DOHH2 (cell line): Measurements from ENCODE around the gene RBFOX2.

ENCODE experiments used
- H3F3A ChIP-seq: fragments of 200-600 bp; sonication (generic), shearing (Covaris generic); 2 replicates; pipeline ENCODE4 v1.6.0; 2016; ENCODE audit warnings: antibody characterized with exemption, mild to moderate bottlenecking; ENCODE audit not compliant: control insufficient read depth, insufficient read depth
- H3K27ac ChIP-seq: fragments of 200-600 bp; sonication (generic); 2 replicates; pipeline ENCODE4 v1.5.1; 2014; ENCODE audit warnings: low read depth, mild to moderate bottlenecking, low read length, moderate library complexity
- H3K27me3 ChIP-seq: fragments of 200-600 bp; sonication (generic); 2 replicates; pipeline ENCODE4 v1.6.1; 2014; ENCODE audit warnings: mild to moderate bottlenecking, low read length, mixed read lengths; ENCODE audit not compliant: control insufficient read depth
- H3K36me3 ChIP-seq: fragments of 200-600 bp; sonication (generic); 2 replicates; pipeline ENCODE4 v1.6.1; 2014; ENCODE audit warnings: mild to moderate bottlenecking, low read length, moderate library complexity, mixed read lengths; ENCODE audit not compliant: control insufficient read depth
- H3K4me1 ChIP-seq: fragments of 200-600 bp; sonication (generic); 2 replicates; pipeline ENCODE4 v1.6.1; 2014; ENCODE audit warnings: mild to moderate bottlenecking, low read length, mixed read lengths; ENCODE audit not compliant: control insufficient read depth
- H3K4me2 ChIP-seq: fragments of 200-600 bp; sonication (generic); 2 replicates; pipeline ENCODE4 v1.6.0; 2014; ENCODE audit warnings: mild to moderate bottlenecking, low read length, moderate library complexity
- H3K4me3 ChIP-seq: fragments of 200-600 bp; sonication (generic); 2 replicates; pipeline ENCODE4 v1.5.1; 2014; ENCODE audit warnings: mild to moderate bottlenecking, low read length, mixed read lengths
- H3K79me2 ChIP-seq: fragments of 200-600 bp; sonication (generic); 2 replicates; pipeline ENCODE4 v1.6.1; 2014; ENCODE audit warnings: mild to moderate bottlenecking, low read length, mixed read lengths; ENCODE audit not compliant: control insufficient read depth
- H3K9me2 ChIP-seq: fragments of 200-600 bp; sonication (generic); replicated peaks from 2 replicates; pipeline ENCODE4 v1.6.1; 2014; ENCODE audit warnings: mild to moderate bottlenecking, low read length, mixed read lengths; ENCODE audit not compliant: control insufficient read depth
- H3K9me3 ChIP-seq: fragments of 200-600 bp; sonication (generic); 2 replicates; pipeline ENCODE4 v1.6.1; 2014; ENCODE audit warnings: antibody characterized with exemption, low read length, mixed read lengths; ENCODE audit not compliant: control insufficient read depth, insufficient read depth
- H4K20me1 ChIP-seq: fragments of 200-600 bp; sonication (generic); 2 replicates; pipeline ENCODE4 v1.6.0; 2014; ENCODE audit warnings: low read depth, mild to moderate bottlenecking, antibody characterized with exemption, low read length, moderate library complexity; ENCODE audit not compliant: control insufficient read depth, insufficient read depth
- CTCF ChIP-seq: fragments of 200-600 bp; sonication (generic); IDR thresholded peaks from one replicate; pipeline ENCODE4 v1.5.1; 2014; ENCODE audit warnings: antibody characterized with exemption, mild to moderate bottlenecking, low read depth, low read length; ENCODE audit not compliant: poor library complexity, severe bottlenecking
- EZH2phosphoT487 ChIP-seq: fragments of 200-600 bp; sonication (generic); IDR thresholded peaks from 2 replicates; pipeline ENCODE4 v1.6.1; 2017; ENCODE audit warnings: borderline replicate concordance, mild to moderate bottlenecking, antibody characterized with exemption, low read length, moderate library complexity, mixed read lengths

Gene RBFOX2

GRCh38 chr22:36017651-36018091 lies 11.0 kb downstream of the RBFOX2 start:
- H3K79me2 ChIP-seq: peaks cover 90% of the 10 kb centered on the region
- no peaks in the 10 kb centered on the region for H4K20me1 ChIP-seq
- H3K36me3 ChIP-seq: peaks cover 36% of the 10 kb centered on the region
- H3K27ac ChIP-seq: peak overlapping the region; percentile 98
- no peak for TF ChIP-seq EZH2phosphoT487
- TF ChIP-seq CTCF: no peak
- peaks cover 28% of the 10 kb centered on the region for H3F3A ChIP-seq
- H3K4me1 ChIP-seq: peaks cover 84% of the 10 kb centered on the region
- H3K9me2 ChIP-seq: no peaks in the 10 kb centered on the region
- no peaks in the 10 kb centered on the region for H3K9me3 ChIP-seq
- peak overlapping the region; percentile 66 for H3K4me3 ChIP-seq
- no peaks in the 10 kb centered on the region for H3K27me3 ChIP-seq
- H3K4me2 ChIP-seq: peak overlapping the region; percentile 91

GRCh38 chr22:36016684-36017083 lies 11.9 kb downstream of the RBFOX2 start:
- Histone ChIP-seq H3K4me1 (peaks cover 81% of the 10 kb centered on the region), H3K79me2 (peaks cover 90% of the 10 kb centered on the region), H3K9me2 (no peaks in the 10 kb centered on the region), H3F3A (peaks cover 18% of the 10 kb centered on the region), H3K4me2 (peak overlapping the region; percentile 91), H4K20me1 (no peaks in the 10 kb centered on the region), H3K27me3 (no peaks in the 10 kb centered on the region), H3K9me3 (no peaks in the 10 kb centered on the region), H3K36me3 (peaks cover 31% of the 10 kb centered on the region), H3K4me3 (peak overlapping the region; percentile 66), H3K27ac (peak overlapping the region; percentile 98)
- TF ChIP-seq CTCF (no peak), EZH2phosphoT487 (no peak)

GRCh38 chr22:36015811-36016529 lies 12.7 kb downstream of the RBFOX2 start:
- Histone ChIP-seq H3K36me3 (peaks cover 26% of the 10 kb centered on the region), H4K20me1 (no peaks in the 10 kb centered on the region), H3K4me3 (peak overlapping the region; percentile 66), H3K4me2 (peak overlapping the region; percentile 91), H3K9me3 (no peaks in the 10 kb centered on the region), H3K4me1 (peaks cover 79% of the 10 kb centered on the region), H3K27ac (peak overlapping the region; percentile 98), H3K79me2 (peaks cover 90% of the 10 kb centered on the region), H3F3A (peaks cover 16% of the 10 kb centered on the region), H3K9me2 (no peaks in the 10 kb centered on the region), H3K27me3 (no peaks in the 10 kb centered on the region)
- TF ChIP-seq CTCF: no peak
- TF ChIP-seq EZH2phosphoT487: no peak
